HUDEP-2 (cell line): ENCODE measurements around the gene SLC2A5.
"Not testable (repeated sequence)": the region's sequence is repeated elsewhere in the genome, so short reads cannot be mapped to it uniquely, and the experiment has no call there.

Experiments
- DNase-seq, 76 experiments: peaks; one replicate each; lab custom pipeline; 2025; ENCODE audit not compliant: unreplicated experiment in 76 of 76; lab: John Stamatoyannopoulos, UW

SLC2A5 gene

DNA sequence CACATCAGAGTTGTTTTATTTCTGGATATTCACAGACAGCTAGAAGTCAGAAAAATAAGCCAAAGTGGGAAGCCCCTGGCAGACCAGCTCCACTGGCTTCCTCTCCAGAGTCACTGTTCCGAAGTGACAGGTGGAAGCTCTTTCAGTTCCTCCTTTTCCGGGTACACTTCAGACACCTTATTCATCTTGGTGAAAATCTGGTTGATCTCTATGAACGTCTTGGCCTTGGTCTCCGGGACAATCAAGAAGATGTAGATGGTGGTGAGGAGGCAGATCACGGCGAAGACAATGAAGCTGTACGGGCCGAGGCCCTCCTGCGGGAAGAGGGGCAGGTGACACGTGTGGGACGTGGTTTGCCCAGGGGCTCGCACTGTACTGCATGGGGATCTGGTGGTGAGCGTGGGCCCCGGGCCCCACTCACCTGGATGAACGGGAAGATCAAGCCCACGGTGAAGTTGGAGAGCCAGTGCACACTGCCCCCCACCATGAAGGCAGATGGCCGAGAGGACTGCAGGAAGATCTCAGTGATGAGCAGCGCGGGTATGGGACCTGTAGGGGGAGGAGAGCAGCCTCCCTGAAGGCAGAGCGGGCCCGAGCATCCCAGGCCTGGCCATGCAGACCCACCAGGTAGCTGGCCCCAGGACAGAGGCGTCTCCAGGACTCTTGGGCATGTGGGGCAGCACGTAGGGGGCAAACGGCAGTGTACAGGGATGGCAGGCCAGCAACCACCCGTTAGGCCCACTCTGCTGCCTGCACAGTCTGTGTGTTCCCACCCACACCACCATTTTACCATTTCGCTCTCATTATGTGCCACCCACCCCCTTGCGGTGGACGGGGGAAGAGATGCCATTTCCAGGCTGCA, 31.7 kb downstream of the SLC2A5 start:
- DNase-seq: no peak

- no peak for DNase-seq
Measured at GRCh38 chr1:9035226-9035625, 34.2 kb downstream of the SLC2A5 start.

DNA sequence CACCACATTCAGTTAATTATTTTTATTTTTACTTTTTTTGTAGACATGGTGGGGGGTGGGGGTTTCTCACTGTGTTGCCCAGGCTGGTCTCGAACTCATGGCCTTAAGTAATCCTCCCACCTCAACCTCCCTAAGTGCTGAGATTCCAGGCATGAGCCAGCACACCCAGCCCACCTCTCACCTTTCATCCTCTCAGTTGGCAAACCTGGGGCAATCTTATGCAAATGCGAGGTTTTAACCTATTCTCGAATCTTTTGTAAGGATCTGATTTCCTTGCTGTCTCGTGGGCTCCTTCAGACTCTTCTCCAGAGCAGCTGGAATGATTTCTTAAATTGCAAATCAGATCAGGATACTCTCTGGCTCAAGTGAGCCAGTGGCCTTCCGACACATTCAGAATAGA, 36.1 kb downstream of the SLC2A5 start:
- no peak for DNase-seq

GRCh38 chr1:9031484-9032259, 37.8 kb downstream of the SLC2A5 start:
- DNase-seq: no peak

GRCh38 chr1:9031077-9031476, 38.4 kb downstream of the SLC2A5 start:
- DNase-seq: not testable (repeated sequence)

DNA sequence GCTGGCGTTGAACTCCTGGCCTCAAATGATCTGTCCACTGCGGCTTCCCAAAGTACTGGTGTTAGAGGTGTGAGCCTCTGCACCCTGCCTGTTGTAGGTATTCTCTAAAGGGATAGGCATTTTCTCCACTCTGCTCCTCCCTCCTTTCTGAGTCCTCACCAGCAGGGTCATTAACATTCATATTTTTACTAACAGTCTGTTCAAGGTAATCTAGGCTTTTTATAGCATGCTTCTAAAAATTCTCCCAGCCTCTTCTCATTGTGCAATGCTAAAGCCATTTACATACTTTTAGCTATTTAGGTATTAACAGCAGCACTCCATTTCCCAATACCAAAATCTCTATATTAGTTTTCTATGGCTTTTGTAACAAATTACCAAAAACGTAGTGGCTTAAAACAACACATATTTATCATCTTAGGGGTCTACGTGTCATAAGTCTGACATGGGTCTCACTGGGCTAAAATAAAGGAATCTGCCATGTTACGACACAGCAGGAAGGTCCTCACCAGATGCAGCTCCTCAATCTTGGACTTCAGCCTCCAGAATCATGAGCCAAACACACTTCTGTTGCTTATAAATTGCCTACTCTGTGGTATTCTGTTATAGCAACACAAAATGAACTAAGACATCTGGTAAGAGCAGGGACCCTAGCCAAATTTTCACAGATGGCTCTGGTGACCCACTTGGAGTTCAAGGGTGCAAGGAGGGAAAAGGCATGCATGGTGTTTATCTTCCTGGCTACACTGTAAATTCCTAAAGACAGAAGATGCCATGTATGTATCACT, 40.3 kb downstream of the SLC2A5 start:
- DNase-seq: no peak

- no peak for DNase-seq
Measured at GRCh38 chr1:9027307-9027706, 42.1 kb downstream of the SLC2A5 start.

DNA sequence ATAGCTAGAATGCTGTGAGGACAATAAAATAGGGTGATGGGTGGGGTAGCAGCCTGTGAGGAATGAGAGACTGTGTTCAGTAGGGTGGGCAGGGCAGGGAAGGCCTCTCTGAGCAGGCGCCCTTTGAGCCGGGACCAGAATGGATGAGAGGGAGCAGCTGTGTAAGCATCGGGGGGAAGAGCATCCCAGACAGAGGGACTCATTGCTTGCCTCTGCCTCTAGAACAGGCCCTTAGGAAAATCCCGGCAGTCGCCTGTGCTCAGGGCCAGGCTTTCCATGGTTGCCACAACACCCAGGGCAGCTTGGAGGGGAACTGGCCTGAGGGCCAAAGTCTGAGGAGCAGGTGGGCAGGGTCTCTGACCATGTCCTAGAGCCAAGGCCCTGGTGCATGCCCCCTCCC, 44.0 kb downstream of the SLC2A5 start:
- DNase-seq: no peak

DNA sequence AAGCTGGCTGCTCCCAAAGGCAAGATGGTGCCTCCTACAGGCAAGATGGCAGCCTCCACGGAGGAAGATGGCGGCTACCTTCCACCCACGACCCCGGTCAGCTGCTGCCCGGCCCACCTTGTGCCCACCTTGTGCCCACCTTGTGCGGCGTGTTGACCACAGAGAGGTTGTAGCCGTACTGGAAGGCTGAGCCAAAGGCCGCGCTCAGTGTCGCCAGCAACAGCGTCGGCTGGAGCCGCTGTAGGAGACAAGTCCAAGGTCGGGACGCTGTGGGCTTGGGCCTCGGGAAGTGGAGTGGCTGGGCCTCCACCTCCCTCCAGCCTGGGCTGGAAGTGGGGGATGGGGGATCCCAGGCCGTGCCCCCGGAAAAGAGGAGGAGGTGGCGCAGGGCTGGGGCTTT, 44.6 kb downstream of the SLC2A5 start:
- no peak for DNase-seq

- no peak for DNase-seq
Measured at GRCh38 chr1:9022773-9023172, 46.7 kb downstream of the SLC2A5 start.

GRCh38 chr1:9022026-9022738, 47.3 kb downstream of the SLC2A5 start:
- DNase-seq: not testable (repeated sequence)

- no peak for DNase-seq
Measured at GRCh38 chr1:9020305-9020704, 49.1 kb downstream of the SLC2A5 start.

DNA sequence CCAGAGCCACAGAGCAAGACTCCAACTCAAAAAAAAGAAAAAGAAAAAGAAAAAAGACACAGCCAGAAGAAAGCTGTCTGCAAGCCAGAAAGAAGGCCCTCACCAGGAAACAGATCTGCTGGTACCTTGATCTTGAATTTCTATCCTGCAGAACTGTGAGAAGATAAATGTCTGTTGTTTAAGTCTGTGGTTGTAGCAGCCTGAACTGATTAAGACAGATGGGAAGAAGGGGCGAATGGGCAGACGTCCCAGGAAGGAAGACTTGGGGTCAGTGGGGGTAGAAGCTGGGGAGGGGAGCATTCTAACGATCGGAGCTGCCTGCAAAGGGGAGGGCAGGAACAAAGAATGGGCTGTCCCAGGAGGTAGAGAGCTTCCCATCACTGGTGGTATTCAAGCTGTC, 49.5 kb downstream of the SLC2A5 start:
- no peak for DNase-seq

DNA sequence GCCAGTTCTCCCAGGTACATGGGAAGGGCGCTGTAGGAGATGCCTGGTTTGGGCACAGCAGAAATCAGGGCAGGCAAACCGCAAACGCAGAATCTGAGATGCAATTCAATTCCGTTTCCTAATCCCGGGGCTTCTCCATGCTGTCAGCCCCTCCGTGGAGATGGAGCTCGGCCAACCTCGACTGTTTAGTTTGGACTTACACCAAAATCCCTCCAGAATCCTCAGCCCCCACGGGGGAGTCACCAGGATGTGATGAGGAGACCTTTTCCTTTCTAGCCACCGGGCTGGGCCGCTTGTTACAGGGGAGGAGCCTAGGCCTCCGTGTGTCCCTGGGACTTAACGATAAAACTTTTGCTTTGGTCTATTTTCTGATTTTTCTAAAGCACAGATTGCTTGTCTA, 51.1 kb downstream of the SLC2A5 start:
- no peak for DNase-seq

GRCh38 chr1:9016455-9016854, 53.0 kb downstream of the SLC2A5 start:
- DNase-seq: no peak

GRCh38 chr1:9014475-9015375, 54.7 kb downstream of the SLC2A5 start:
- DNase-seq: no peak

DNA sequence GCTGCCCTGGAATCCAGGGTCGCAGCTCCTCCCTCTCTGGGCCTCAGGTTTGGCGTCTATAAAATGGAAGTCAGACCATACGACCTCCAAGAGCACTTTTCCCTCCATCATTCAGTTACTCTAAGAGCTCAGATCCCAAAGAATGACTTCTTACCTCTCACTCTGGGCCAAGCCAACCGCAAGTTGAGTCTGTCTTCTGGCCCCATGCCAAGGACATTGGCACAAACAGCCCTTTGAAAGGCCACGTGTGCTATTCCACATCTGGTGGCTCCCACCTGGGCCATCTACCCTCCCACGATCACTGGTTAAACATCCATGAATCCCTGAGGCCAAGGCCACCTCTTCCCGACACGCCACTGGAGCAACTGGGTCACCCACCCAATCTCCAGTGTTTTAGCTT, 55.6 kb downstream of the SLC2A5 start:
- DNase-seq: no peak

DNA sequence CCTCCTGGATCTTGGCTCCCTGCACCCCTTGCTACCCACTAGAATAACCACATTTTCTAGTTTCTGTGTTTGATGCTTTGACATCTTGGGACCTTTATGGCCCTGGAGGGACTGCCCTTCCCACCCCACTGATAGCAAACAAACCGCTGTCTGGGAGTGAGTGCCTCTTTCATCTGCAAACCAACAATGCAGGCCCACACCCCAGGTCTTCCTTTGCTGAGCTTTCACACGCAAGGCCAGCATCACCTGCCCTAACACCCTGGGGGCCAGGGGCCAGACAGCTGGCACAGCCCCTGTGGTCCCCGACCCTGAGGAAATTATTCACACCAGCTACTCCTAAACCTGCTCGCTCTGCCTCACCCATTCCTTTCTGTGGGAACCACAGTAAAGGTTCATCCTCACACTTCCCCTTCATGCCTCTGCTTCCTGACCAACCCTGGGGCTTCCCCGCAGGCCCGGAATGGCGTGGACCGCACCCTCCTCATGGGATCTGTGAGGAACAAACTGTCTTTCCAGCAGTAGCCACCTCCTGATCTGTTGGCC, 58.6 kb downstream of the SLC2A5 start:
- DNase-seq: no peak
